ENCODE data around the gene GCLC. TPM values are rescaled to one million over a fixed set of nuclear protein-coding genes. Genes with fewer than 3 reads are reported as not detected.
"Not testable (repeated sequence)": the region's sequence is repeated elsewhere in the genome, so short reads cannot be mapped to it uniquely, and the experiment has no call there.

Gene GCLC
- total RNA-seq, 2 donors from 2014 or later: 13.5 to 26.3 TPM

DNA sequence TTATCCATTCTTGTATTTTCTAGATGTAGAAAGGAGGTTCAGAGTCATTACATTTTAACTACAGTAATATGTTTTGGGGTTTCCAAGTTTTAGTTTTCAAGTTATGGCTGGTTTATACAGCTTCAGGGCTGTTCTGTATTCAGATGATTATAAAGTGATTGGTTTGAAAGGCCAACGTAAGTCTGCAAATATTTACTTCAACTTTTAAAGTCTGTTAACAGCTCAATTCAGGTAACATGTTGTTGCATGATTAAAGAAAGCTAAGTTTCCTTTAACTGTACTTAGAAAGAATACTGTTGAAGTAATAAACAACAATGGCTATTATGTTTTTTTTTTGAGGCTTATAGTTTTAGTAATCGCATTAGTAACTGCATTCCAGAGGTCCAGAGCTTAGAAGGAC, 22.8 kb upstream of the GCLC start:
- TF ChIP-seq, protein P1, sequence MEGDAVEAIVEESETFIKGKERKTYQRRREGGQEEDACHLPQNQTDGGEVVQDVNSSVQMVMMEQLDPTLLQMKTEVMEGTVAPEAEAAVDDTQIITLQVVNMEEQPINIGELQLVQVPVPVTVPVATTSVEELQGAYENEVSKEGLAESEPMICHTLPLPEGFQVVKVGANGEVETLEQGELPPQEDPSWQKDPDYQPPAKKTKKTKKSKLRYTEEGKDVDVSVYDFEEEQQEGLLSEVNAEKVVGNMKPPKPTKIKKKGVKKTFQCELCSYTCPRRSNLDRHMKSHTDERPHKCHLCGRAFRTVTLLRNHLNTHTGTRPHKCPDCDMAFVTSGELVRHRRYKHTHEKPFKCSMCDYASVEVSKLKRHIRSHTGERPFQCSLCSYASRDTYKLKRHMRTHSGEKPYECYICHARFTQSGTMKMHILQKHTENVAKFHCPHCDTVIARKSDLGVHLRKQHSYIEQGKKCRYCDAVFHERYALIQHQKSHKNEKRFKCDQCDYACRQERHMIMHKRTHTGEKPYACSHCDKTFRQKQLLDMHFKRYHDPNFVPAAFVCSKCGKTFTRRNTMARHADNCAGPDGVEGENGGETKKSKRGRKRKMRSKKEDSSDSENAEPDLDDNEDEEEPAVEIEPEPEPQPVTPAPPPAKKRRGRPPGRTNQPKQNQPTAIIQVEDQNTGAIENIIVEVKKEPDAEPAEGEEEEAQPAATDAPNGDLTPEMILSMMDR (IDR thresholded peaks at IDR 0.05): no peak
- no peak overlapping the region for H3K4me3 ChIP-seq
- H3K9me3 ChIP-seq: no peaks in the 10 kb centered on the region
- no peaks in the 10 kb centered on the region for H3K36me3 ChIP-seq
- H3K27ac ChIP-seq: no peak overlapping the region
- H3K4me1 ChIP-seq: no peaks in the 10 kb centered on the region
- DNase-seq (ENCODE audit: low spot score): no peak
- H3K27me3 ChIP-seq: no peaks in the 10 kb centered on the region

- H3K36me3 ChIP-seq: no peaks in the 10 kb centered on the region
- H3K4me1 ChIP-seq: no peaks in the 10 kb centered on the region
- no peaks in the 10 kb centered on the region for H3K9me3 ChIP-seq
- H3K4me3 ChIP-seq: no peak overlapping the region
- H3K27ac ChIP-seq: no peak overlapping the region
- TF ChIP-seq, protein P1 (IDR thresholded peaks at IDR 0.05): no peak
- no peak for DNase-seq (ENCODE audit: low spot score)
- no peaks in the 10 kb centered on the region for H3K27me3 ChIP-seq
Observed at GRCh38 chr6:53566755-53567154, 21.9 kb upstream of the GCLC start.

GRCh38 chr6:53565886-53566285, 21.0 kb upstream of the GCLC start:
- H3K27me3 ChIP-seq: no peaks in the 10 kb centered on the region
- no peaks in the 10 kb centered on the region for H3K4me1 ChIP-seq
- H3K36me3 ChIP-seq: no peaks in the 10 kb centered on the region
- no peak for DNase-seq (ENCODE audit: low spot score)
- no peaks in the 10 kb centered on the region for H3K9me3 ChIP-seq
- TF ChIP-seq, protein P1 (IDR thresholded peaks at IDR 0.05): no peak
- H3K27ac ChIP-seq: no peak overlapping the region
- H3K4me3 ChIP-seq: no peak overlapping the region

- Histone ChIP-seq H3K4me3 (no peak overlapping the region), H3K27ac (no peak overlapping the region), H3K27me3 (no peaks in the 10 kb centered on the region), H3K9me3 (no peaks in the 10 kb centered on the region), H3K36me3 (no peaks in the 10 kb centered on the region), H3K4me1 (no peaks in the 10 kb centered on the region)
- TF ChIP-seq, protein P1 (IDR thresholded peaks at IDR 0.05): no peak
- no peak for DNase-seq (ENCODE audit: low spot score)
Observed at GRCh38 chr6:53564401-53565065, 19.6 kb upstream of the GCLC start.

- H3K36me3 ChIP-seq: no peaks in the 10 kb centered on the region
- TF ChIP-seq, protein P1 (IDR thresholded peaks at IDR 0.05): no peak
- H3K9me3 ChIP-seq: no peaks in the 10 kb centered on the region
- no peaks in the 10 kb centered on the region for H3K27me3 ChIP-seq
- H3K4me1 ChIP-seq: no peaks in the 10 kb centered on the region
- no peak for DNase-seq (ENCODE audit: low spot score)
- H3K27ac ChIP-seq: no peak overlapping the region
- no peak overlapping the region for H3K4me3 ChIP-seq
Observed at GRCh38 chr6:53556986-53557715, 12.2 kb upstream of the GCLC start.

DNA sequence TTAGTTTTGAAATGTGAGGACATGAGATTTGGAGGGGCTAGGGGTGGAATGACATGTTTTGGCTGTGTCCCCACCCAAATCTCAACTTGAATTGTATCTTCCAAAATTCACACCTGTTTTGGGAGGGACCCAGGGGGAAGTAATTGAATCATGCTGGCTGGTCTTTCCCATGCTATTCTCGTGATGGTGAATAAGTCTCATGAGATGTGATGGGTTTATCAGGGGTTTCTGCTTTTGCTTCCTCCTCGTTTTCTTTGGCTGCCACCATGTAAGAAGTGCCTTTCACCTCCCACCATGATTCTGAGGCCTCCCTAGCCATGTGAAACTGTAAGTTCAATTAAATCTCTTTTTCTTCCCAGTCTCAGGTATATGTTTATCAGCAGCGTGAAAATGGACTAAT, 8.7 kb upstream of the GCLC start:
- not testable (repeated sequence) for H3K9me3 ChIP-seq; H3K27me3 ChIP-seq; H3K4me1 ChIP-seq; H3K27ac ChIP-seq; H3K36me3 ChIP-seq; DNase-seq (ENCODE audit: low spot score); H3K4me3 ChIP-seq

DNA sequence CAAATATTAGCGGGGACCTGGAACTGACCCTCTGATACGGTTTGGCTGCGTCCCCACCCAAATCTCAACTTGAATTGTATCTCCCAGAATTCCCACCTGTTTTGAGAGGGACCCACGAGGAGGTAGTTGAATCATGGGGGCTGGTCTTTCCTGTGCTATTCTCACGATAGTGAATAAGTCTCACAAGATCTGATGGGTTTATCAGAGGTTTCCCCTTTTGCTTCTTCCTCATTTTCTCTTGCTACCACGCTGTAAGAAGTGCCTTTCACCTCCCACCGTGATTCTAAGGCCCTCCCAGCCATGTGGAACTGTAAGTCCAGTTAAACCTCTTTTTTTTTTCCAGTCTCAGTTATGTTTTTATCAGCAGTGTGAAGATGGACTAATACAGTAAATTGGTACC, 6.8 kb upstream of the GCLC start:
- H3K4me1 ChIP-seq: peaks cover 0 to 12% of the 10 kb centered on the region in 2 donors
- not testable (repeated sequence) for H3K9me3 ChIP-seq; H3K27ac ChIP-seq; H3K36me3 ChIP-seq; H3K27me3 ChIP-seq; DNase-seq (ENCODE audit: low spot score); H3K4me3 ChIP-seq

Data from right atrium auricular region (tissue), 2 donors.